Caco-2 (cell line): Measurements from ENCODE around the gene ALG5. TPM values are rescaled to one million over a fixed set of nuclear protein-coding genes. Genes with fewer than 3 reads are reported as not detected.

Source experiments
- BruUV-seq: library from RNA; stranded (reverse); fragments of 400-500 nt; replicated peaks from 2 replicates; lab custom pipeline; 2021; lab: Mats Ljungman, UMichigan
- CTCF ChIA-PET: fragments of 300-600 bp; sonication (Branson Sonifier 250); formaldehyde crosslinking; loops from one replicate; lab custom pipeline; 2022; ENCODE audit warnings: antibody characterized with exemption; lab: Charles Lee
- POLR2A ChIA-PET: fragments of 300-600 bp; sonication (Branson Sonifier 250); formaldehyde crosslinking; loops from one replicate; lab custom pipeline; 2022; ENCODE audit warnings: antibody characterized with exemption; lab: Charles Lee
- DNase-seq, 2 experiments: peaks; one replicate each; pipeline versions ENCODE4 v3.0.0 to v3.0.0-alpha.2; 2020 to 2022
- H3K27me3 ChIP-seq: replicated peaks from 2 replicates; pipeline ENCODE4 v1.6.0; 2011; ENCODE audit warnings: low read length; ENCODE audit not compliant: control insufficient read depth, insufficient read depth
- H3K36me3 ChIP-seq: 2 replicates; pipeline ENCODE4 v1.5.1; 2011; ENCODE audit warnings: low read length; ENCODE audit not compliant: control insufficient read depth, insufficient read depth
- H3K4me1 ChIP-seq: fragments of 250-450 bp; sonication (Bioruptor Pico); 2 replicates; pipeline ENCODE4 v1.5.1; 2020; ENCODE audit warnings: mild to moderate bottlenecking
- H3K4me3 ChIP-seq: 2 replicates; pipeline ENCODE4 v1.5.1; 2011; ENCODE audit warnings: low read depth, mild to moderate bottlenecking, control low read depth, low read length
- H3K9me3 ChIP-seq: fragments of 250-450 bp; sonication (Bioruptor Pico); 2 replicates; pipeline ENCODE4 v1.5.1; 2020; ENCODE audit warnings: mild to moderate bottlenecking, moderate library complexity
- H3K27ac Mint-ChIP-seq: one replicate; pipeline ENCODE4 v1.8.0; 2022; ENCODE audit warnings: mixed read lengths; ENCODE audit not compliant: unreplicated experiment
- H3K27me3 Mint-ChIP-seq: one replicate; pipeline ENCODE4 v1.8.0; 2022; ENCODE audit warnings: mixed read lengths; ENCODE audit not compliant: insufficient read depth, unreplicated experiment
- H3K36me3 Mint-ChIP-seq: one replicate; pipeline ENCODE4 v1.8.0; 2022; ENCODE audit warnings: mild to moderate bottlenecking, mixed read lengths; ENCODE audit not compliant: insufficient read depth, unreplicated experiment
- H3K4me1 Mint-ChIP-seq: one replicate; pipeline ENCODE4 v1.8.0; 2022; ENCODE audit warnings: low read depth, mixed read lengths; ENCODE audit not compliant: unreplicated experiment
- H3K4me3 Mint-ChIP-seq: one replicate; pipeline ENCODE4 v1.8.0; 2022; ENCODE audit warnings: mild to moderate bottlenecking, moderate library complexity, mixed read lengths; ENCODE audit not compliant: unreplicated experiment
- H3K9me3 Mint-ChIP-seq: one replicate; pipeline ENCODE4 v1.8.0; 2022; ENCODE audit warnings: mixed read lengths; ENCODE audit not compliant: unreplicated experiment
- CTCF ChIP-seq, 2 experiments: fragments of 200-600 bp in 1 of 2; IDR thresholded peaks; 1 replicate in 1 of 2; 2 replicates in 1 of 2; pipeline versions ENCODE4 v1.5.1 to v1.8.0; 2011 to 2022; ENCODE audit warnings: antibody characterized with exemption in 1 of 2, control low read depth in 1 of 2, inconsistent platforms in 1 of 2, low read depth in 1 of 2, low read length in 1 of 2, mild to moderate bottlenecking in 1 of 2, moderate library complexity in 1 of 2; ENCODE audit not compliant: insufficient read depth in 1 of 2, severe bottlenecking in 1 of 2, unreplicated experiment in 1 of 2
- intact Hi-C: fragments of 100-400 bp; cut with micrococcal nuclease; formaldehyde crosslinking; loops from one replicate; pipeline ENCODE4 v1.10.0; 2022; ENCODE audit not compliant: unreplicated experiment
- total RNA-seq: library from RNA; stranded (reverse); gene quantifications from 2 replicates; pipeline ENCODE4 v1.2.3, GENCODE V29; 2022

Gene ALG5
- total RNA-seq, 1 experiment from 2014 or later: 62.0 TPM

- Mint-ChIP-seq H3K4me3 (no peak overlapping the region), H3K36me3 (peaks cover 59% of the 10 kb centered on the region), H3K27me3 (no peaks in the 10 kb centered on the region), H3K4me1 (no peaks in the 10 kb centered on the region), H3K27ac (no peak overlapping the region), H3K9me3 (no peaks in the 10 kb centered on the region)
- H3K36me3 ChIP-seq: peaks cover 2% of the 10 kb centered on the region; the same call in 1 of the 2 replicates
- ChIA-PET POLR2A (no interaction called here), CTCF (no interaction called here)
- no peaks in the 10 kb centered on the region for H3K27me3 ChIP-seq
- intact Hi-C loops: no loop called here
- BruUV-seq: no TSS peak
- no peak for TF ChIP-seq CTCF (IDR thresholded peaks at IDR 0.05; ENCODE audit: insufficient read depth in 1 of 2, low read depth in 1 of 2, low read length in 1 of 2, severe bottlenecking in 1 of 2, unreplicated experiment in 1 of 2)
- H3K4me1 ChIP-seq: no peaks in the 10 kb centered on the region
- no peak for DNase-seq
- no peak overlapping the region for H3K4me3 ChIP-seq
- no peaks in the 10 kb centered on the region for H3K9me3 ChIP-seq
Measured at GRCh38 chr13:36973621-36974295, 25.4 kb downstream of the ALG5 start.

GRCh38 chr13:36973009-36973408 lies 26.1 kb downstream of the ALG5 start:
- no peaks in the 10 kb centered on the region for H3K9me3 ChIP-seq
- peaks cover 2% of the 10 kb centered on the region; the same call in 1 of the 2 replicates for H3K36me3 ChIP-seq
- DNase-seq: no peak
- TF ChIP-seq CTCF (IDR thresholded peaks at IDR 0.05; ENCODE audit: insufficient read depth in 1 of 2, low read depth in 1 of 2, low read length in 1 of 2, severe bottlenecking in 1 of 2, unreplicated experiment in 1 of 2): no peak
- ChIA-PET CTCF (no interaction called here), POLR2A (no interaction called here)
- no TSS peak for BruUV-seq
- no peak overlapping the region for H3K4me3 ChIP-seq
- H3K27me3 ChIP-seq: no peaks in the 10 kb centered on the region
- H3K36me3 Mint-ChIP-seq: peaks cover 60% of the 10 kb centered on the region
- intact Hi-C loops: no loop called here
- H3K4me1 Mint-ChIP-seq: no peaks in the 10 kb centered on the region
- no peak overlapping the region for H3K27ac Mint-ChIP-seq
- no peaks in the 10 kb centered on the region for H3K4me1 ChIP-seq
- no peaks in the 10 kb centered on the region for H3K27me3 Mint-ChIP-seq
- no peak overlapping the region for H3K4me3 Mint-ChIP-seq
- H3K9me3 Mint-ChIP-seq: no peaks in the 10 kb centered on the region

- no peaks in the 10 kb centered on the region for H3K4me1 Mint-ChIP-seq
- no peaks in the 10 kb centered on the region for H3K27me3 Mint-ChIP-seq
- no peaks in the 10 kb centered on the region for H3K9me3 Mint-ChIP-seq
- peaks cover 51% of the 10 kb centered on the region for H3K36me3 Mint-ChIP-seq
- no peak overlapping the region for H3K27ac Mint-ChIP-seq
- no peak for DNase-seq
- Histone ChIP-seq H3K36me3 (peaks cover 6% of the 10 kb centered on the region), H3K4me3 (no peak overlapping the region), H3K4me1 (no peaks in the 10 kb centered on the region), H3K27me3 (no peaks in the 10 kb centered on the region), H3K9me3 (no peaks in the 10 kb centered on the region)
- intact Hi-C loops: no loop called here
- CTCF ChIA-PET: no interaction called here
- POLR2A ChIA-PET: no interaction called here
- no TSS peak for BruUV-seq
- no peak overlapping the region for H3K4me3 Mint-ChIP-seq
- TF ChIP-seq CTCF (IDR thresholded peaks at IDR 0.05; ENCODE audit: insufficient read depth in 1 of 2, low read depth in 1 of 2, low read length in 1 of 2, severe bottlenecking in 1 of 2, unreplicated experiment in 1 of 2): no peak
Measured at GRCh38 chr13:36966404-36966803, 32.7 kb downstream of the ALG5 start.
